GM23338 (cell line): ENCODE data around the gene CNOT6. TPM values are rescaled to one million over a fixed set of nuclear protein-coding genes. Genes with fewer than 3 reads are reported as not detected.

Experiments used
- ATAC-seq: fragments of 200-7000 bp; cut with Tn5 transposase; 3 replicates; pipeline ENCODE4 v1.9.1; 2020
- DNase-seq: peaks from one replicate; pipeline ENCODE4 v3.0.0-alpha.2; 2015; ENCODE audit warnings: low spot score
- H2AFZ ChIP-seq: fragments of 200-600 bp; sonication (generic); 2 replicates; pipeline ENCODE4 v1.8.0; 2016; ENCODE audit warnings: antibody characterized with exemption, mild to moderate bottlenecking, moderate library complexity
- H3F3A ChIP-seq: fragments of 200-600 bp; sonication (generic); replicated peaks from 2 replicates; pipeline ENCODE4 v1.8.0; 2017; ENCODE audit warnings: antibody characterized with exemption, mixed run types, low read depth
- H3K27ac ChIP-seq: fragments of 200-600 bp; sonication (generic); 2 replicates; pipeline ENCODE4 v1.6.1; 2016; ENCODE audit warnings: low read depth
- H3K27me3 ChIP-seq: fragments of 200-600 bp; sonication (generic); 2 replicates; pipeline ENCODE4 v1.8.0; 2016; ENCODE audit warnings: mild to moderate bottlenecking, mixed run types, moderate library complexity; ENCODE audit not compliant: insufficient read depth
- H3K36me3 ChIP-seq: fragments of 200-600 bp; sonication (generic); 2 replicates; pipeline ENCODE4 v1.8.0; 2016; ENCODE audit warnings: mild to moderate bottlenecking; ENCODE audit not compliant: insufficient read depth
- H3K4me1 ChIP-seq: fragments of 200-600 bp; sonication (generic); 2 replicates; pipeline ENCODE4 v1.8.0; 2016; ENCODE audit warnings: mild to moderate bottlenecking, moderate library complexity; ENCODE audit not compliant: insufficient read depth
- H3K4me2 ChIP-seq: fragments of 200-600 bp; sonication (generic); 2 replicates; pipeline ENCODE4 v1.7.1; 2017; ENCODE audit warnings: mixed run types
- H3K4me3 ChIP-seq: fragments of 200-600 bp; sonication (generic); 2 replicates; pipeline ENCODE4 v1.6.1; 2016; ENCODE audit warnings: mixed run types
- H3K79me2 ChIP-seq: fragments of 200-600 bp; sonication (generic); replicated peaks from 2 replicates; pipeline ENCODE4 v1.8.0; 2017; ENCODE audit warnings: mild to moderate bottlenecking; ENCODE audit not compliant: insufficient read depth
- H3K9me2 ChIP-seq: fragments of 200-600 bp; sonication (generic); 2 replicates; pipeline ENCODE4 v1.8.0; 2017; ENCODE audit not compliant: insufficient read depth
- H4K20me1 ChIP-seq: fragments of 200-600 bp; sonication (generic); replicated peaks from 2 replicates; pipeline ENCODE4 v1.8.0; 2017; ENCODE audit warnings: mild to moderate bottlenecking; ENCODE audit not compliant: insufficient read depth
- H3K27ac Mint-ChIP-seq: 2 replicates; pipeline ENCODE4 v1.8.0; 2020; ENCODE audit warnings: inconsistent platforms, mild to moderate bottlenecking, moderate library complexity, mixed read lengths
- H3K27me3 Mint-ChIP-seq: 3 replicates; pipeline ENCODE4 v1.8.0; 2022; ENCODE audit warnings: low read depth, mild to moderate bottlenecking, moderate library complexity, mixed read lengths, inconsistent platforms; ENCODE audit not compliant: insufficient read depth, poor library complexity
- H3K36me3 Mint-ChIP-seq: 3 replicates; pipeline ENCODE4 v1.8.0; 2021; ENCODE audit warnings: low read depth, mild to moderate bottlenecking, inconsistent platforms, moderate library complexity, mixed read lengths
- H3K4me1 Mint-ChIP-seq: 3 replicates; pipeline ENCODE4 v1.8.0; 2020; ENCODE audit warnings: mild to moderate bottlenecking, inconsistent platforms, mixed read lengths
- H3K4me3 Mint-ChIP-seq: 3 replicates; pipeline ENCODE4 v1.8.0; 2021; ENCODE audit warnings: moderate library complexity, mild to moderate bottlenecking, inconsistent platforms, mixed read lengths
- H3K9me3 Mint-ChIP-seq: 3 replicates; pipeline ENCODE4 v1.8.0; 2020; ENCODE audit warnings: moderate library complexity, mild to moderate bottlenecking, inconsistent platforms, mixed read lengths
- CREB1 ChIP-seq: fragments of 250-450 bp; sonication (Bioruptor Pico); IDR thresholded peaks from 2 replicates; pipeline ENCODE4 v1.5.0; 2020; ENCODE audit warnings: low read depth, mild to moderate bottlenecking, moderate library complexity
- JUNB ChIP-seq: IDR thresholded peaks from one replicate; pipeline ENCODE4 v1.6.1; 2016; ENCODE audit warnings: antibody characterized with exemption; ENCODE audit not compliant: unreplicated experiment
- STAT1 ChIP-seq: IDR thresholded peaks from one replicate; pipeline ENCODE4 v1.6.1; 2016; ENCODE audit warnings: antibody characterized with exemption; ENCODE audit not compliant: unreplicated experiment
- ZNF114 ChIP-seq: fragments of 250-450 bp; sonication (Bioruptor Pico); IDR thresholded peaks from 2 replicates; pipeline ENCODE4 v1.5.0; 2020; ENCODE audit warnings: mild to moderate bottlenecking, moderate library complexity
- polyA plus RNA-seq: library from polyadenylated mRNA; unstranded; fragments of >200 nt; fragmentation: Nextera tagmentation; extraction: Ambion mirVana; gene quantifications from 2 replicates; pipeline ENCODE4 v1.2.1, GENCODE V29; 2016
- total RNA-seq: library from RNA; depleted of rRNA; stranded (reverse); fragments of >200 nt; shearing (Covaris generic); gene quantifications from 2 replicates; pipeline ENCODE4 v1.2.3, GENCODE V29; 2014
- TF ChIP-seq, protein P1 (sequence below), 2 experiments: fragments of 200-600 bp in 1 of 2; sonication (generic) in 1 of 2; conservative IDR thresholded peaks; 2 replicates each; pipeline versions ENCODE4 v1.5.1 to v1.6.1; 2016 to 2017; ENCODE audit warnings: antibody characterized with exemption in 2 of 2, low read depth in 2 of 2, mild to moderate bottlenecking in 2 of 2, moderate library complexity in 1 of 2
- TF ChIP-seq, protein P2 (sequence below): IDR thresholded peaks from one replicate; pipeline ENCODE4 v1.6.1; 2018; ENCODE audit warnings: antibody characterized with exemption; ENCODE audit not compliant: unreplicated experiment

Gene CNOT6
- total and polyA plus RNA-seq, 2 experiments from 2014 or later, result 14.6 to 38.7 TPM

DNA sequence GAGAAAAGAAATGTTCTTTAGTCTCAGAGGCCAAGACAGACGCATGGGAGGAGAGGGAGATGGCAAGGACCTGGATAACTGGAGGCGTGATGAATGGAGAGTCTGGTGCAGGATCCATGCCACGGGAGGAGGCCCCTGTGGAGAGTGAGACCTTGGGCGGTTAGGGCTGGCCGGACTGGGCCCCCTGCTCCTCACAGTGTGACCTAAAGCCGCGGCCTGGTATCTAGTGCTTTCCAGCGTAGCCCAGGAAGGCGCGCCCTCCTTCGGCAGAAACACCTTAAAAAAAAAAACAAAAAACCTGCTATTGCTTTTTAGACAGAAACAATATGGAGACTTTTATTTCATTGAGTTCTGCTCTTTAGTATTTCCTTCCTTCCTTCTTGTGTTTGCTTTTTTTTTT is 64.1 kb downstream of the CNOT6 start:
- Histone ChIP-seq H3K27ac (0 out of 2 replicates have a peak overlapping the region, but pooled peaks have one; percentile 60), H3K4me3 (no peak overlapping the region), H3K4me1 (0 out of 2 replicates have a peak, but pooled peaks cover 3% of the 10 kb centered on the region), H3F3A (no peaks in the 10 kb centered on the region), H3K79me2 (peaks cover 97% of the 10 kb centered on the region), H3K4me2 (no peak overlapping the region), H3K27me3 (no peaks in the 10 kb centered on the region), H3K9me2 (no peaks in the 10 kb centered on the region), H2AFZ (no peak overlapping the region), H4K20me1 (peaks cover 70% of the 10 kb centered on the region), H3K36me3 (peaks cover 15% of the 10 kb centered on the region; the same call in 1 of the 2 replicates)
- H3K4me1 Mint-ChIP-seq, result peaks cover 4% of the 10 kb centered on the region; the same call in 2 of the 3 replicates
- H3K4me3 Mint-ChIP-seq, result no peak overlapping the region
- no peaks in the 10 kb centered on the region for H3K9me3 Mint-ChIP-seq
- ATAC-seq (peak; percentile 79), DNase-seq (peak; percentile 21)
- TF ChIP-seq CREB1 (CRISPR knock-in tag) (no peak), JUNB (no peak), STAT1 (no peak), ZNF114 (no peak)
- TF ChIP-seq, protein P1, sequence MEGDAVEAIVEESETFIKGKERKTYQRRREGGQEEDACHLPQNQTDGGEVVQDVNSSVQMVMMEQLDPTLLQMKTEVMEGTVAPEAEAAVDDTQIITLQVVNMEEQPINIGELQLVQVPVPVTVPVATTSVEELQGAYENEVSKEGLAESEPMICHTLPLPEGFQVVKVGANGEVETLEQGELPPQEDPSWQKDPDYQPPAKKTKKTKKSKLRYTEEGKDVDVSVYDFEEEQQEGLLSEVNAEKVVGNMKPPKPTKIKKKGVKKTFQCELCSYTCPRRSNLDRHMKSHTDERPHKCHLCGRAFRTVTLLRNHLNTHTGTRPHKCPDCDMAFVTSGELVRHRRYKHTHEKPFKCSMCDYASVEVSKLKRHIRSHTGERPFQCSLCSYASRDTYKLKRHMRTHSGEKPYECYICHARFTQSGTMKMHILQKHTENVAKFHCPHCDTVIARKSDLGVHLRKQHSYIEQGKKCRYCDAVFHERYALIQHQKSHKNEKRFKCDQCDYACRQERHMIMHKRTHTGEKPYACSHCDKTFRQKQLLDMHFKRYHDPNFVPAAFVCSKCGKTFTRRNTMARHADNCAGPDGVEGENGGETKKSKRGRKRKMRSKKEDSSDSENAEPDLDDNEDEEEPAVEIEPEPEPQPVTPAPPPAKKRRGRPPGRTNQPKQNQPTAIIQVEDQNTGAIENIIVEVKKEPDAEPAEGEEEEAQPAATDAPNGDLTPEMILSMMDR (conservative IDR thresholded peaks at IDR 0.05; ENCODE audit: low read depth in 2 of 2), result no peak
- TF ChIP-seq, protein P2, sequence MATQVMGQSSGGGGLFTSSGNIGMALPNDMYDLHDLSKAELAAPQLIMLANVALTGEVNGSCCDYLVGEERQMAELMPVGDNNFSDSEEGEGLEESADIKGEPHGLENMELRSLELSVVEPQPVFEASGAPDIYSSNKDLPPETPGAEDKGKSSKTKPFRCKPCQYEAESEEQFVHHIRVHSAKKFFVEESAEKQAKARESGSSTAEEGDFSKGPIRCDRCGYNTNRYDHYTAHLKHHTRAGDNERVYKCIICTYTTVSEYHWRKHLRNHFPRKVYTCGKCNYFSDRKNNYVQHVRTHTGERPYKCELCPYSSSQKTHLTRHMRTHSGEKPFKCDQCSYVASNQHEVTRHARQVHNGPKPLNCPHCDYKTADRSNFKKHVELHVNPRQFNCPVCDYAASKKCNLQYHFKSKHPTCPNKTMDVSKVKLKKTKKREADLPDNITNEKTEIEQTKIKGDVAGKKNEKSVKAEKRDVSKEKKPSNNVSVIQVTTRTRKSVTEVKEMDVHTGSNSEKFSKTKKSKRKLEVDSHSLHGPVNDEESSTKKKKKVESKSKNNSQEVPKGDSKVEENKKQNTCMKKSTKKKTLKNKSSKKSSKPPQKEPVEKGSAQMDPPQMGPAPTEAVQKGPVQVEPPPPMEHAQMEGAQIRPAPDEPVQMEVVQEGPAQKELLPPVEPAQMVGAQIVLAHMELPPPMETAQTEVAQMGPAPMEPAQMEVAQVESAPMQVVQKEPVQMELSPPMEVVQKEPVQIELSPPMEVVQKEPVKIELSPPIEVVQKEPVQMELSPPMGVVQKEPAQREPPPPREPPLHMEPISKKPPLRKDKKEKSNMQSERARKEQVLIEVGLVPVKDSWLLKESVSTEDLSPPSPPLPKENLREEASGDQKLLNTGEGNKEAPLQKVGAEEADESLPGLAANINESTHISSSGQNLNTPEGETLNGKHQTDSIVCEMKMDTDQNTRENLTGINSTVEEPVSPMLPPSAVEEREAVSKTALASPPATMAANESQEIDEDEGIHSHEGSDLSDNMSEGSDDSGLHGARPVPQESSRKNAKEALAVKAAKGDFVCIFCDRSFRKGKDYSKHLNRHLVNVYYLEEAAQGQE, result no peak
- peak overlapping the region; percentile 81 for H3K27ac Mint-ChIP-seq
- no peaks in the 10 kb centered on the region for H3K27me3 Mint-ChIP-seq
- peaks cover 54% of the 10 kb centered on the region for H3K36me3 Mint-ChIP-seq

- Histone ChIP-seq H3K79me2 (peaks cover 55% of the 10 kb centered on the region), H3K4me1 (no peaks in the 10 kb centered on the region), H3K27me3 (no peaks in the 10 kb centered on the region), H3K27ac (no peak overlapping the region), H3K4me3 (no peak overlapping the region), H2AFZ (no peak overlapping the region), H3K36me3 (peaks cover 20% of the 10 kb centered on the region), H4K20me1 (peaks cover 48% of the 10 kb centered on the region), H3F3A (no peaks in the 10 kb centered on the region), H3K9me2 (no peaks in the 10 kb centered on the region), H3K4me2 (no peak overlapping the region)
- TF ChIP-seq STAT1, result no peak
- DNase-seq, result no peak
- no peak for ATAC-seq
- Mint-ChIP-seq H3K4me1 (no peaks in the 10 kb centered on the region), H3K27me3 (peaks cover 2% of the 10 kb centered on the region), H3K36me3 (peaks cover 62% of the 10 kb centered on the region), H3K9me3 (no peaks in the 10 kb centered on the region), H3K4me3 (no peak overlapping the region), H3K27ac (no peak overlapping the region; the same call in 1 of the 2 replicates)
Measured at GRCh38 chr5:180563994-180564393, 69.8 kb downstream of the CNOT6 start.
